Keratinocyte (primary cell): ENCODE data around the gene LSAMP. TPM values are rescaled to one million over a fixed set of nuclear protein-coding genes. Genes with fewer than 3 reads are reported as not detected.

Source experiments
- DNase-seq: peaks from one replicate; pipeline ENCODE4 v3.0.0-alpha.2; 2011; ENCODE audit warnings: low read depth, missing footprints, low spot score
- FAIRE-seq: peaks from 2 replicates; lab custom pipeline; 2011; peaks lifted over from hg19 to GRCh38; lab: Jason Lieb, UNC
- H2AFZ ChIP-seq: 2 replicates; pipeline ENCODE4 v1.6.0; 2012; ENCODE audit warnings: low read length, control low read depth, inconsistent platforms; ENCODE audit not compliant: control insufficient read depth
- H3K27ac ChIP-seq: 2 replicates; pipeline ENCODE4 v1.5.1; 2011; ENCODE audit warnings: low read length; ENCODE audit not compliant: control insufficient read depth, insufficient read depth
- H3K27me3 ChIP-seq: 3 replicates; pipeline ENCODE4 v1.6.0; 2011; ENCODE audit warnings: low read length; ENCODE audit not compliant: control insufficient read depth, insufficient read depth; ENCODE audit errors: extremely low read depth
- H3K36me3 ChIP-seq, 2 experiments: 2 replicates in 1 of 2; 3 replicates in 1 of 2; pipeline ENCODE4 v1.5.1; 2011; ENCODE audit warnings: low read length in 2 of 2, mild to moderate bottlenecking in 1 of 2; ENCODE audit not compliant: control insufficient read depth in 2 of 2, insufficient read depth in 2 of 2; ENCODE audit errors: extremely low read depth in 1 of 2
- H3K4me1 ChIP-seq: 3 replicates; pipeline ENCODE4 v1.5.1; 2011; ENCODE audit warnings: low read length; ENCODE audit not compliant: control insufficient read depth, insufficient read depth; ENCODE audit errors: extremely low read depth
- H3K4me2 ChIP-seq: 3 replicates; pipeline ENCODE4 v1.6.0; 2011; ENCODE audit warnings: low read depth, low read length; ENCODE audit not compliant: control insufficient read depth, insufficient read depth; ENCODE audit errors: extremely low read depth
- H3K4me3 ChIP-seq, 3 experiments: fragments of 200-600 bp in 1 of 3; sonication (generic) in 1 of 3; 2 replicates in 2 of 3; 3 replicates in 1 of 3; pipeline ENCODE4 v1.5.1; 2011 to 2016; ENCODE audit warnings: low read length in 3 of 3, mild to moderate bottlenecking in 3 of 3, control low read depth in 2 of 3, inconsistent platforms in 1 of 3, low read depth in 1 of 3, mixed read lengths in 1 of 3, mixed run types in 1 of 3, moderate library complexity in 1 of 3; ENCODE audit not compliant: control insufficient read depth in 2 of 3, insufficient read depth in 2 of 3; ENCODE audit errors: extremely low read depth in 1 of 3
- H3K79me2 ChIP-seq: 2 replicates; pipeline ENCODE4 v1.6.0; 2012; ENCODE audit warnings: low read length; ENCODE audit not compliant: control insufficient read depth, insufficient read depth
- H3K9ac ChIP-seq: 3 replicates; pipeline ENCODE4 v1.6.0; 2011; ENCODE audit warnings: low read length; ENCODE audit not compliant: control insufficient read depth, insufficient read depth; ENCODE audit errors: extremely low read depth
- H3K9me1 ChIP-seq: 3 replicates; pipeline ENCODE4 v1.6.0; 2011; ENCODE audit warnings: low read length; ENCODE audit not compliant: control insufficient read depth, insufficient read depth; ENCODE audit errors: extremely low read depth
- H3K9me3 ChIP-seq: 2 replicates; pipeline ENCODE4 v1.5.1; 2012; ENCODE audit warnings: low read depth, low read length; ENCODE audit not compliant: control insufficient read depth
- H4K20me1 ChIP-seq: 3 replicates; pipeline ENCODE4 v1.6.0; 2011; ENCODE audit warnings: low read length; ENCODE audit not compliant: control insufficient read depth, insufficient read depth; ENCODE audit errors: extremely low read depth
- EZH2 ChIP-seq: IDR thresholded peaks from one replicate; pipeline ENCODE4 v1.6.1; 2012; ENCODE audit warnings: inconsistent platforms, mild to moderate bottlenecking, low read length, moderate library complexity
- dilution Hi-C: fragments of 300-500 bp; cut with MboI; formaldehyde crosslinking; loops from one replicate; pipeline ENCODE4 v1.7.0; 2020; ENCODE audit warnings: low sequenced_read_pairs; ENCODE audit not compliant: extremely low pct_ligation_motif_present
- polyA plus RNA-seq, 5 experiments: library from polyadenylated mRNA; depleted of rRNA in 3 of 5; stranded (reverse) in 3 of 5; stranded (forward) in 1 of 5; unstranded in 1 of 5; fragments of >200 nt; gene quantifications; 1 replicate in 1 of 5; 2 replicates in 3 of 5; 3 replicates in 1 of 5; pipeline versions ENCODE4 v1.2.1 to v1.2.3, GENCODE V29; 2011 to 2012; ENCODE audit warnings: missing spikeins in 2 of 5, low read depth in 1 of 5, low replicate concordance in 1 of 5
- TF ChIP-seq, protein P1 (sequence below), 3 experiments: IDR thresholded peaks in 1 of 3; conservative IDR thresholded peaks in 1 of 3; optimal IDR thresholded peaks in 1 of 3; 2 replicates in 2 of 3; 3 replicates in 1 of 3; pipeline versions ENCODE3 to v1.5.1; 2011; ENCODE audit warnings: low read length in 3 of 3, mild to moderate bottlenecking in 3 of 3, moderate library complexity in 2 of 3, control low read depth in 1 of 3, inconsistent platforms in 1 of 3; ENCODE audit not compliant: insufficient read depth in 2 of 3; ENCODE audit errors: extremely low read depth in 1 of 3

LSAMP gene
- polyA plus RNA-seq, 1 donor (not counting 4 experiments of a cell fraction or from before 2014, with no cell fraction given) = 0.12 TPM

DNA sequence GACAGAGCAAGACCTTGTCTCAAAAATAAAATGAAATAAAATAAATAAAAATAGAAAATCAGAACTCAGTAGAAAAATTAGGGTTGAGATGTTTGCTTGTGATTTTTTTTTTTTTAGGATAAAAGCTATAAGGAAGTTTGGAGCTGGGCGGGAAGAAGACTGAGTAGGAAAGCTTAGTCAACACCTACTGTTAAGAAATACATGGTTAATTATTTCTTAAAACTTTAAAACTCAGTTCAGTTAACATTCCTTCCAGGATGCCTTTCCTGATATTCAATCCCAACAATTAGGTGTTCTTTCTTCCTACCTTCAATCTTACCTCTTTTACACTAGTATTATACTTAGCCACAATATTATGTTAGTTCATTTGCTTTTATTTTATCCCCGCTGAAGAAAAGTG, 246.2 kb downstream of the LSAMP start:
- H4K20me1 ChIP-seq = no peaks in the 10 kb centered on the region
- H3K79me2 ChIP-seq = no peaks in the 10 kb centered on the region
- no peaks in the 10 kb centered on the region for H3K4me1 ChIP-seq
- no peak overlapping the region for H3K4me2 ChIP-seq
- no peak overlapping the region for H2AFZ ChIP-seq
- no peaks in the 10 kb centered on the region for H3K36me3 ChIP-seq
- no peak for FAIRE-seq
- dilution Hi-C loops = no loop called here
- no peaks in the 10 kb centered on the region for H3K9me3 ChIP-seq
- no peak overlapping the region for H3K9ac ChIP-seq
- H3K9me1 ChIP-seq = no peaks in the 10 kb centered on the region
- DNase-seq = no peak
- no peaks in the 10 kb centered on the region for H3K27me3 ChIP-seq
- H3K27ac ChIP-seq = no peak overlapping the region
- TF ChIP-seq EZH2 = no peak
- TF ChIP-seq, protein P1, sequence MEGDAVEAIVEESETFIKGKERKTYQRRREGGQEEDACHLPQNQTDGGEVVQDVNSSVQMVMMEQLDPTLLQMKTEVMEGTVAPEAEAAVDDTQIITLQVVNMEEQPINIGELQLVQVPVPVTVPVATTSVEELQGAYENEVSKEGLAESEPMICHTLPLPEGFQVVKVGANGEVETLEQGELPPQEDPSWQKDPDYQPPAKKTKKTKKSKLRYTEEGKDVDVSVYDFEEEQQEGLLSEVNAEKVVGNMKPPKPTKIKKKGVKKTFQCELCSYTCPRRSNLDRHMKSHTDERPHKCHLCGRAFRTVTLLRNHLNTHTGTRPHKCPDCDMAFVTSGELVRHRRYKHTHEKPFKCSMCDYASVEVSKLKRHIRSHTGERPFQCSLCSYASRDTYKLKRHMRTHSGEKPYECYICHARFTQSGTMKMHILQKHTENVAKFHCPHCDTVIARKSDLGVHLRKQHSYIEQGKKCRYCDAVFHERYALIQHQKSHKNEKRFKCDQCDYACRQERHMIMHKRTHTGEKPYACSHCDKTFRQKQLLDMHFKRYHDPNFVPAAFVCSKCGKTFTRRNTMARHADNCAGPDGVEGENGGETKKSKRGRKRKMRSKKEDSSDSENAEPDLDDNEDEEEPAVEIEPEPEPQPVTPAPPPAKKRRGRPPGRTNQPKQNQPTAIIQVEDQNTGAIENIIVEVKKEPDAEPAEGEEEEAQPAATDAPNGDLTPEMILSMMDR (optimal IDR thresholded peaks at IDR 0.05 in 1 of 3, IDR thresholded peaks at IDR 0.05 in 1 of 3, conservative IDR thresholded peaks at IDR 0.05 in 1 of 3; ENCODE audit: extremely low read depth in 1 of 3, insufficient read depth in 2 of 3, low read length in 3 of 3) = no peak
- H3K4me3 ChIP-seq = no peak overlapping the region

DNA sequence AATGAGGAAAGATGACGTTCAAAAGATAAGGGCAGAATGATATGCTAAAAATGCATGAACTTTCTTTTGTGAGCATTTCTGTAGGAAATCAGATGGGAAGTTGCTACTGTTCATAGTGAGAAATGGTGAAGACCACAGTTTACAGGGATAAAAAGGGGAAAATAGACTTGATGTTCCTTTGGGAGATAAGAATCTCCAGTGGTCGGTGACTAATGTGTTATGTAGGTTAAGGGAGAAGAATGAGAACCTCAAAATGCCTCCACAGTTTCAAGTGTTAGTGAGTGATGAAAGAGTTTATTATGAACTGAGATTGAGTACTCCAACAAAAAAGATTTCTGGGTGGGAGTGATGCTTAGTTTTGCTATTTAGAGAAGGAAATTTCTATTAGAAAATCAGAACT, 247.2 kb downstream of the LSAMP start:
- DNase-seq = no peak
- Histone ChIP-seq H3K4me1 (no peaks in the 10 kb centered on the region), H4K20me1 (no peaks in the 10 kb centered on the region), H3K9me1 (no peaks in the 10 kb centered on the region), H3K79me2 (no peaks in the 10 kb centered on the region), H3K36me3 (no peaks in the 10 kb centered on the region), H2AFZ (no peak overlapping the region), H3K9me3 (no peaks in the 10 kb centered on the region), H3K4me2 (no peak overlapping the region), H3K9ac (no peak overlapping the region), H3K27ac (no peak overlapping the region), H3K4me3 (no peak overlapping the region), H3K27me3 (no peaks in the 10 kb centered on the region)
- dilution Hi-C loops = no loop called here
- no peak for TF ChIP-seq EZH2
- TF ChIP-seq, protein P1 (optimal IDR thresholded peaks at IDR 0.05 in 1 of 3, IDR thresholded peaks at IDR 0.05 in 1 of 3, conservative IDR thresholded peaks at IDR 0.05 in 1 of 3; ENCODE audit: extremely low read depth in 1 of 3, insufficient read depth in 2 of 3, low read length in 3 of 3) = no peak
- no peak for FAIRE-seq
